T-cell (primary cell): Measurements from ENCODE around the gene EEFSEC. TPM values are rescaled to one million over a fixed set of nuclear protein-coding genes. Genes with fewer than 3 reads are reported as not detected.
A peak's percentile ranks its signal among the peaks of the same experiment; 100 is the strongest.

ENCODE experiments used
- ATAC-seq, 4 experiments: fragments of 200-7000 bp in 3 of 4; fragments of 150-1000 bp in 1 of 4; cut with Tn5 transposase; replicated peaks in 1 of 4; 1 replicate in 3 of 4; 2 replicates in 1 of 4; pipeline ENCODE4 v1.10.0; 2021; ENCODE audit warnings: moderate library complexity in 3 of 4, mild to moderate bottlenecking in 2 of 4, moderate number of reproducible peaks in 1 of 4
- CTCF ChIA-PET, 2 donors: fragments of 300-600 bp; sonication (Branson Sonifier 250); formaldehyde crosslinking; loops; one replicate each; lab custom pipeline; 2022; ENCODE audit warnings: antibody characterized with exemption in 2 of 2; lab: Charles Lee
- POLR2A ChIA-PET, 2 donors: fragments of 300-600 bp; sonication (Branson Sonifier 250); formaldehyde crosslinking; loops; one replicate each; lab custom pipeline; 2022; ENCODE audit warnings: antibody characterized with exemption in 2 of 2; lab: Charles Lee
- DNase-seq, 35 experiments: peaks; one replicate each; pipeline versions ENCODE4 v3.0.0 to v3.0.0-alpha.2; 2013 to 2023
- H3K27ac ChIP-seq: one replicate; pipeline ENCODE4 v1.5.1; 2013; ENCODE audit warnings: low read length
- H3K27me3 ChIP-seq, 2 experiments: replicated peaks in 1 of 2; 1 replicate in 1 of 2; 2 replicates in 1 of 2; pipeline versions ENCODE4 v1.6.1 to v1.7.0; 2013; ENCODE audit warnings: low read length in 1 of 2, mixed read lengths in 1 of 2; ENCODE audit not compliant: control insufficient read depth in 2 of 2, insufficient read depth in 2 of 2; ENCODE audit errors: extremely low read depth in 1 of 2
- H3K36me3 ChIP-seq, 2 donors: 1 replicate in 1 of 2; 2 replicates in 1 of 2; pipeline versions ENCODE4 v1.6.1 to v1.7.0; 2013; ENCODE audit warnings: low read length in 1 of 2; ENCODE audit not compliant: control insufficient read depth in 2 of 2, insufficient read depth in 1 of 2; ENCODE audit errors: extremely low read depth in 1 of 2
- H3K4me1 ChIP-seq, 2 experiments: 1 replicate in 1 of 2; 2 replicates in 1 of 2; pipeline versions ENCODE4 v1.6.1 to v1.7.0; 2013; ENCODE audit warnings: low read length in 2 of 2, mixed read lengths in 1 of 2; ENCODE audit not compliant: insufficient read depth in 2 of 2, control insufficient read depth in 1 of 2; ENCODE audit errors: extremely low read depth in 1 of 2
- H3K4me3 ChIP-seq, 2 donors: 1 replicate in 1 of 2; 2 replicates in 1 of 2; pipeline versions ENCODE4 v1.5.1 to v1.7.0; 2013; ENCODE audit warnings: mild to moderate bottlenecking in 2 of 2, low read length in 1 of 2, moderate library complexity in 1 of 2; ENCODE audit not compliant: control insufficient read depth in 1 of 2; ENCODE audit errors: extremely low read depth in 1 of 2
- H3K9me3 ChIP-seq: 2 replicates; pipeline ENCODE4 v1.7.0; 2013
- H3K27ac Mint-ChIP-seq, 2 donors: one replicate each; pipeline ENCODE4 v1.8.0; 2020 to 2021; ENCODE audit warnings: mild to moderate bottlenecking in 2 of 2, mixed read lengths in 2 of 2
- H3K27me3 Mint-ChIP-seq, 2 donors: one replicate each; pipeline ENCODE4 v1.8.0; 2021 to 2022; ENCODE audit warnings: mixed read lengths in 2 of 2
- H3K36me3 Mint-ChIP-seq: one replicate; pipeline ENCODE4 v1.8.0; 2021; ENCODE audit warnings: mixed read lengths
- H3K4me1 Mint-ChIP-seq, 3 donors: one replicate each; pipeline ENCODE4 v1.8.0; 2020 to 2022; ENCODE audit warnings: mixed read lengths in 3 of 3, mild to moderate bottlenecking in 1 of 3
- H3K4me3 Mint-ChIP-seq, 3 donors: one replicate each; pipeline ENCODE4 v1.8.0; 2020 to 2022; ENCODE audit warnings: mild to moderate bottlenecking in 3 of 3, mixed read lengths in 3 of 3, moderate library complexity in 3 of 3
- H3K9me3 Mint-ChIP-seq, 3 donors: one replicate each; pipeline ENCODE4 v1.8.0; 2020 to 2022; ENCODE audit warnings: mixed read lengths in 3 of 3
- WGBS: methylation state at CpG from one replicate; pipeline ENCODE4 v1.1.5; 2013; ENCODE audit warnings: missing lambda C conversion rate; ENCODE audit not compliant: insufficient coverage; 5-methylcytosine and 5-hydroxymethylcytosine counted together
- total RNA-seq, 35 experiments: library from RNA in 6 of 35; stranded (reverse) in 6 of 35; fragments of 120-200 nt in 1 of 35; gene quantifications; one replicate each; pipeline versions ENCODE4 v1.2.1 to v1.2.4 and lab custom pipeline; 2013 to 2026

Gene EEFSEC
- total RNA-seq, 5 donors from 2014 or later (not counting 1 experiment from before 2014, with no cell fraction given): 15.9 to 21.1 (median 19.1) TPM

DNA sequence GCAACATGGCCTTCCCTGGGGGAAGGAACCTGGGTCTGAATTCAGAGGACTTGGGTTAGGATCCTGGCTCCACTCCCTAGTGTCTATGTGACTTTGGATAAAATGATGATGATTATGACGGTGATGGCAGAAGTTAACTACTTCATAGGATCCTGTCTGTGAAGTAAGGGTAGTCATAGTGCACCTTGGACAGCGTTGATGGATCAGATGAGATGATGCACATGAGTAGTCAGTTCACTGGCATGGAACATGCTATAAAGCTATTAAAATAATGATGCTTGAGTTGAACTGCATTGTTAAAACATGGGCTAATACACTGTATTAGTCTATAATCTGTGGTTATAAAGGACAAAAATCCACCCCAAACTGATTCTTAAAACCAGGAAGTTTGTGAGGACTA lies 62.0 kb downstream of the EEFSEC start:
- Mint-ChIP-seq H3K27me3 (no peaks in the 10 kb centered on the region), H3K36me3 (peaks cover 23% of the 10 kb centered on the region), H3K27ac (no peak overlapping the region), H3K4me3 (no peak overlapping the region), H3K9me3 (no peaks in the 10 kb centered on the region), H3K4me1 (peaks cover 5 to 23% (median 9%) of the 10 kb centered on the region in 3 donors)
- Histone ChIP-seq H3K36me3 (peaks cover 0 to 3% of the 10 kb centered on the region in 2 donors), H3K27ac (no peak overlapping the region), H3K4me3 (no peak overlapping the region), H3K4me1 (no peaks in the 10 kb centered on the region), H3K27me3 (no peaks in the 10 kb centered on the region), H3K9me3 (no peaks in the 10 kb centered on the region)
- 100% methylated on average over 2 of the region's 2 CpGs for WGBS
- CTCF ChIA-PET: no interaction called here
- ATAC-seq (no peak), DNase-seq (no peak)
- POLR2A ChIA-PET: no interaction called here

DNA sequence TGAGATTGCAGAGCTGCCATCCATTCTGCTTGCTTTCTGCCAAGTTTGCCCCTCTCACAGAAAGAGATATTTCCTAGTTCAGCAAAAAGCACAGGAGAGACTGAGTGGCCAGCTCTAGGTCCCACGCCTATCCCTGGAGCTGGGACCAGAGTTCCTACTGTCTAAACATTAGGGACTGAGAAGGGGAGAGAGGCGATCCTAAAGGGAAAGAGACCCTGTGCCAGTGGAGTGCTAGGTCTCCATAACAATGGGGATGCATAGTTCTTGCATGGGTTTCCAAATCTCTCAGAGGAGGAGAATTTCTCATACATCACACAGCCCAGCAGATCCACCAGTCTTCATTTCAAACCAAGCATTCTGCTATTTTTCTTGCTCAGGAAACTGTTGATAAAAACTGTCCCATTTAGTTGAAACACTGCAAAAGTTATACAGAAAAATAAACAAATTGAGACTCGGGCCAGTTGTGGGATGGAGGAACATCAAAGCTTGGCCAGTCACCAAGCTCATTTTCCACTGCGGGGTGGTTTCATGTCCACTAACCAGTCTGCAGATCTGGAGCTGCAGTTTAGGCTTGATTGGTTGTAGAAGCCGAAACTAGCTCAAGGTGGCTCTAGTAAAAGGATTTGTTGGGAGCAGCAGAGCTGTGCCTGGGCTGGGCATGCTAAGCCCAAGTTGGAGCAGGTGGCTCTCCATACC lies 62.7 kb downstream of the EEFSEC start:
- H3K36me3 Mint-ChIP-seq: peaks cover 30% of the 10 kb centered on the region
- peaks cover 5 to 27% (median 9%) of the 10 kb centered on the region in 3 donors for H3K4me1 Mint-ChIP-seq
- 100% methylated on average over 3 of the region's 5 CpGs for WGBS
- peaks cover 2 to 5% (median 5%) of the 10 kb centered on the region in 3 donors for H3K9me3 Mint-ChIP-seq
- CTCF ChIA-PET: interaction anchor here in 1 of 2 donors (0.5 kb wide), 1 partner anchor 140 kb away, joined by 3 read pairs; no protein-coding TSS in a partner anchor
- ATAC-seq (no peak), DNase-seq (no peak)
- Histone ChIP-seq H3K27ac (no peak overlapping the region), H3K27me3 (no peaks in the 10 kb centered on the region), H3K9me3 (no peaks in the 10 kb centered on the region), H3K36me3 (peaks cover 0 to 3% of the 10 kb centered on the region in 2 donors), H3K4me1 (no peaks in the 10 kb centered on the region), H3K4me3 (no peak overlapping the region)
- H3K27ac Mint-ChIP-seq: no peak overlapping the region
- H3K4me3 Mint-ChIP-seq: no peak overlapping the region
- H3K27me3 Mint-ChIP-seq: no peaks in the 10 kb centered on the region
- POLR2A ChIA-PET: no interaction called here

DNA sequence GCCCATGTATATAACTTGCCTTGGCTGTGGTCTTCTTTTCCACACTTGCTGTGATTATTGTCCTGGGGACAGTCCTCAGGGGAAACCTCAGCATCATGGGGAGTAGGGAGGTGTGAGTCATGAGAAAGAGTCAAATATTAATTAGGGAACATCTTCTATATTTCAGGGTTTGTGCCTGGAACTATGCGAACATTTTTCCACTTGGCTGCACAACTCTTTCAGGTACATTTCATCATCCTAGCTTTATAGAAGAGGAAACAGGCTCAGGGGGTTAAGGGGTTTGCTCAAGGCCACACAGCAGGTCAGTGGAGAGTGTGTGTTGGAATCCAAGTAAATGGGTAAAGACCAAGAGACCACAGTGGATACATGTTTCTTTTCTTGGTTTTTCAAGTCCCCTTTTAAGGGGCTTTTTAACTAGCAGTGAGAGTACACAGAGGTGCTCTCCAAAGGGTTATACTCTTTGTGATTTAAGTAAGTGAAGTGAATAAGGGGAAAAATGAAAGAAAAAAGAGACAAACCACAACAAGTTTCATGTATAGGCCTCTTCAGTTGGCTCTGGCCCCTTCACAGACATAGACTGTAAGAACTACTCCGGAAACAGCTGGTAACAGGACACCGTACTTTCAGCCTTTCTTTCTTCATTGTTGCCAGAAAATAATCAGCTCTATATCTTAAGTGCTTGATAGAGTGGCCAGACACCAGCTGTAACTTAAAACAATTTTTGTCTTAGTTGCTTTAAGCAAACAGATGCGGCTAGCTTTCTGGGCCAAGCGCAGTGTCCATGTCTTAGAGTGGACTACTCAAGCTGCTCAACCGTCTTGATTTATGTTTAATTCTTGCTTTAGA lies 64.6 kb downstream of the EEFSEC start:
- no peaks in the 10 kb centered on the region for H3K27me3 ChIP-seq
- H3K9me3 ChIP-seq: no peaks in the 10 kb centered on the region
- Mint-ChIP-seq H3K36me3 (peaks cover 42% of the 10 kb centered on the region), H3K27ac (peak overlapping the region in 1 of 2 donors; percentile 28), H3K4me1 (peaks cover 5 to 24% (median 9%) of the 10 kb centered on the region in 3 donors), H3K4me3 (no peak overlapping the region), H3K27me3 (no peaks in the 10 kb centered on the region), H3K9me3 (peaks cover 7 to 14% (median 9%) of the 10 kb centered on the region in 3 donors)
- no peaks in the 10 kb centered on the region for H3K4me1 ChIP-seq
- DNase-seq (no peak), ATAC-seq (no peak)
- POLR2A ChIA-PET: no interaction called here
- CTCF ChIA-PET: no interaction called here
- no peak overlapping the region for H3K27ac ChIP-seq
- 85% methylated on average over 4 of the region's 6 CpGs for WGBS
- peaks cover 0 to 3% of the 10 kb centered on the region in 2 donors for H3K36me3 ChIP-seq
- no peak overlapping the region for H3K4me3 ChIP-seq

DNA sequence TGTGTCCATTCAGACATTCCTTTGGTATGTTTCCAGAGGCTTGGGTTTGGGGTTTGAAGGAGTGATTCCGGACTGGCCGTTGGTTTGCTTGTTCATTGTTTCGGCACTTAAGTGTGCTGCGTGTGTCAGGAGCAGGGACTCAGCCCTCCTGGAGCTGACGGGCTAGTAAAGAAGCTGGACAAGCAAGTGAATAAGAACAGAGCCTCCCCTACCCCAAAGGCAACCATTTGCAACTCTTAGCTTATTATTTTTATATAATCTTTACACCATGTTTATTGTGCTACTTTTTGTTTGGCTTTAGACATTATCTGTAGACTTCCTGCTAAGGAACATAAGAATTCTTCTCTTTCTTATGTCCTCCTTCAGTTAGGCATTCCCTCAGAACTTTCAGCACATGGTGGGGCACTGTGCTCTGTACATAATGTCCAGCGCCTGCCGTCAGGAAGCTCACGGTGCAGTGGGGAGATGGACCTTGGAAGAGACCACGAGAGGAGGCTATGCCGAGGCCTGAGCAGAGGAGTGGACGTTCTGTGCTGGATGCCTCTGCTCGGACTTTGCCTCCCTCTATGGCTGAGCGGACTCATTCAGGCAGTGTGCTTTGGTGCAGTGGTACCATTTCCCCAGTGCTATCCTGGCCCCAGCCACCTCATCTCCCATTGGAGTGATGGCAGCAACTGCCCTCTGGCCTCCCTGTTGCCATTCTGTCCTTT lies 65.4 kb downstream of the EEFSEC start:
- H3K36me3 ChIP-seq: peaks cover 2 to 3% of the 10 kb centered on the region in 2 donors
- Mint-ChIP-seq H3K4me3 (no peak overlapping the region), H3K36me3 (peaks cover 49% of the 10 kb centered on the region), H3K27me3 (no peaks in the 10 kb centered on the region), H3K4me1 (peaks cover 5 to 16% (median 9%) of the 10 kb centered on the region in 3 donors), H3K27ac (no peak overlapping the region), H3K9me3 (peaks cover 7 to 21% (median 14%) of the 10 kb centered on the region in 3 donors)
- no peak overlapping the region for H3K4me3 ChIP-seq
- POLR2A ChIA-PET: no interaction called here
- no peaks in the 10 kb centered on the region for H3K4me1 ChIP-seq
- DNase-seq: no peak
- WGBS: 97% methylated on average over 6 of the region's 13 CpGs
- no peaks in the 10 kb centered on the region for H3K9me3 ChIP-seq
- ATAC-seq: no peak
- CTCF ChIA-PET: interaction anchor here in 1 of 2 donors (0.6 kb wide), 1 partner anchor 14 kb away, joined by 3 read pairs; no protein-coding TSS in a partner anchor
- H3K27me3 ChIP-seq: no peaks in the 10 kb centered on the region
- H3K27ac ChIP-seq: no peak overlapping the region

DNA sequence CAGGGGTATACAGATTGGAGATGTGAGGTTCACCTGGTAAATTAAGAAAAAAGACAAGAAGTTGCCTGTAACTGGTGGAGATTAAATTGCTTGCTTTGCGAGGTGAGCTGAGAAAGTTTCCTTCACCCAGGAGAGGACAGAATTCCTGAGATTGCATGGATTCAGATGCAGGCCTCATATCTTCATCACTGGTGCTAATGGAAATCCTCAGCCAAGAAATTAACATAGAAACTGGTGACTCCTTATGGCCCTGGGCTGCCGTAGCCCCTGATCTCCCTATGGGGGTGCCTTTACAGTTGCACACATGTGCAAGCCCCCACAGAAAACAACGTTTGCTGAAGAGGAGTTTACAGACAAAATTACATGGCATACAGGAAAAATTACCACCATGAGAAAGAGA lies 68.0 kb downstream of the EEFSEC start:
- Mint-ChIP-seq H3K4me1 (peaks cover 8 to 14% (median 9%) of the 10 kb centered on the region in 3 donors), H3K36me3 (peaks cover 58% of the 10 kb centered on the region), H3K27ac (no peak overlapping the region), H3K9me3 (peaks cover 7 to 21% (median 14%) of the 10 kb centered on the region in 3 donors), H3K4me3 (no peak overlapping the region), H3K27me3 (no peaks in the 10 kb centered on the region)
- no peaks in the 10 kb centered on the region for H3K27me3 ChIP-seq
- ChIA-PET POLR2A (no interaction called here), CTCF (no interaction called here)
- DNase-seq (no peak), ATAC-seq (no peak)
- no peak overlapping the region for H3K4me3 ChIP-seq
- no CpG with 5 or more reads among the region's 3 CpGs for WGBS
- H3K27ac ChIP-seq: no peak overlapping the region
- peaks cover 0 to 2% of the 10 kb centered on the region in 2 experiments for H3K4me1 ChIP-seq
- H3K9me3 ChIP-seq: no peaks in the 10 kb centered on the region
- H3K36me3 ChIP-seq: peaks cover 2 to 3% of the 10 kb centered on the region in 2 donors

DNA sequence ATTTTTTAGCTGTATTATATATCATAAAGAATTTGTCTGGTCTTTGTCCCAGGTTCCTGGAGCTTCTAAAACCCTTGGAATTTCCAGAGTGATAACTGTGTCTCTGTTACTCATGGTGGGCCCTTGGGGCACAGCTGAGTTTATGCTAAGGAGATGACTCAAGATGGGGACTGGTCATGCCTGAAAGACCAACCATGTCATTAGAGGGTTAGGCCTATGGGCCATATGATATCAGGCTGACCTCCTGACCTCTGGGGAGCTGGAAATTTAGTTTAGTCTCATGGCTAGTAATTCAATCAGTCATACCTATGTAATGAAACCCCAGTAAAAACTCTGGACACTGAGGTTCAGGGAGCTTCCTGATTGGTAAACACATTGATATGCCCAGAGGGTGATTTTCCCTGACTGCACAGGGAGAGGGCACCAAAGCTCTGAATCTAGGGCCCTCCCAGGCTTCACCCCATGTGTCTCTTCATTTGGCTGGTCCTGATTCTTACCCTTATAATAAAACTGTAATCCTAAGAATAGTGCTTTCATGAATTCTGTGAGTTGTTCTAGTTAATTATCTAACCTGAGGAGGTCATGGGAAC lies 69.6 kb downstream of the EEFSEC start:
- Histone ChIP-seq H3K9me3 (no peaks in the 10 kb centered on the region), H3K4me3 (no peak overlapping the region), H3K27ac (no peak overlapping the region), H3K36me3 (peaks cover 3 to 5% of the 10 kb centered on the region in 2 donors), H3K4me1 (peaks cover 0 to 10% of the 10 kb centered on the region in 2 experiments), H3K27me3 (no peaks in the 10 kb centered on the region)
- ATAC-seq (no peak), DNase-seq (no peak)
- H3K9me3 Mint-ChIP-seq: peaks cover 7 to 21% (median 14%) of the 10 kb centered on the region in 3 donors
- H3K4me3 Mint-ChIP-seq: no peak overlapping the region
- CTCF ChIA-PET: no interaction called here
- no peaks in the 10 kb centered on the region for H3K27me3 Mint-ChIP-seq
- H3K4me1 Mint-ChIP-seq: peaks cover 11 to 18% (median 17%) of the 10 kb centered on the region in 3 donors
- H3K27ac Mint-ChIP-seq: no peak overlapping the region
- peaks cover 54% of the 10 kb centered on the region for H3K36me3 Mint-ChIP-seq
- POLR2A ChIA-PET: no interaction called here
